Measurements from ENCODE around the gene MST1. TPM values are rescaled to one million over a fixed set of nuclear protein-coding genes. Genes with fewer than 3 reads are reported as not detected.

MST1 gene
- total RNA-seq, 1 donor from 2014 or later: 2.7 TPM

- no peaks in the 10 kb centered on the region for H3K36me3 ChIP-seq
- H3K4me1 Mint-ChIP-seq: no peaks in the 10 kb centered on the region
- no peaks in the 10 kb centered on the region for H4K20me1 ChIP-seq (ENCODE audit: low read depth)
- H3K27ac Mint-ChIP-seq: no peak overlapping the region
- TF ChIP-seq EZH2 (IDR thresholded peaks at IDR 0.05) (no peak), CTCF (IDR thresholded peaks at IDR 0.05) (no peak), EZH2phosphoT487 (IDR thresholded peaks at IDR 0.05) (no peak)
- H3K27me3 Mint-ChIP-seq (ENCODE audit: insufficient read depth, low read depth): no peaks in the 10 kb centered on the region
- no peak overlapping the region for H3K4me3 ChIP-seq
- no peak overlapping the region for H3K27ac ChIP-seq
- H3F3A ChIP-seq (ENCODE audit: low read depth): no peaks in the 10 kb centered on the region
- no peak overlapping the region for H3K9ac ChIP-seq
- H3K9me3 ChIP-seq (ENCODE audit: low read depth): no peaks in the 10 kb centered on the region
- no peak overlapping the region for H3K4me2 ChIP-seq
- H3K4me3 Mint-ChIP-seq: no peak overlapping the region
- no peaks in the 10 kb centered on the region for H3K36me3 Mint-ChIP-seq
- no peak for DNase-seq (ENCODE audit: low spot score)
- H3K9me3 Mint-ChIP-seq: no peaks in the 10 kb centered on the region
- H2AFZ ChIP-seq (replicated peaks): no peak overlapping the region
- no peaks in the 10 kb centered on the region for H3K79me2 ChIP-seq (ENCODE audit: low read depth)
- no peaks in the 10 kb centered on the region for H3K4me1 ChIP-seq
- no peaks in the 10 kb centered on the region for H3K27me3 ChIP-seq
Observed at GRCh38 chr3:49642708-49643145, 46.5 kb downstream of the MST1 start.

- Histone ChIP-seq H3K27me3 (no peaks in the 10 kb centered on the region), H3K4me2 (no peak overlapping the region), H3K27ac (no peak overlapping the region), H3K79me2 (ENCODE audit: low read depth) (no peaks in the 10 kb centered on the region), H4K20me1 (ENCODE audit: low read depth) (no peaks in the 10 kb centered on the region), H3K9me3 (ENCODE audit: low read depth) (no peaks in the 10 kb centered on the region), H3K4me1 (no peaks in the 10 kb centered on the region), H3K9ac (no peak overlapping the region), H3F3A (ENCODE audit: low read depth) (no peaks in the 10 kb centered on the region), H3K4me3 (no peak overlapping the region), H2AFZ (replicated peaks) (no peak overlapping the region), H3K36me3 (no peaks in the 10 kb centered on the region)
- H3K4me1 Mint-ChIP-seq: peaks cover under 1% of the 10 kb centered on the region
- H3K4me3 Mint-ChIP-seq: no peak overlapping the region
- TF ChIP-seq EZH2 (IDR thresholded peaks at IDR 0.05) (no peak), CTCF (IDR thresholded peaks at IDR 0.05) (no peak), EZH2phosphoT487 (IDR thresholded peaks at IDR 0.05) (no peak)
- no peak overlapping the region for H3K27ac Mint-ChIP-seq
- H3K27me3 Mint-ChIP-seq (ENCODE audit: insufficient read depth, low read depth): no peaks in the 10 kb centered on the region
- DNase-seq (ENCODE audit: low spot score): no peak
- H3K36me3 Mint-ChIP-seq: no peaks in the 10 kb centered on the region
- no peaks in the 10 kb centered on the region for H3K9me3 Mint-ChIP-seq
Observed at GRCh38 chr3:49641921-49642707, 47.2 kb downstream of the MST1 start.

GRCh38 chr3:49641292-49641691 is 48.0 kb downstream of the MST1 start:
- no peaks in the 10 kb centered on the region for H3K27me3 Mint-ChIP-seq (ENCODE audit: insufficient read depth, low read depth)
- Histone ChIP-seq H3K9me3 (ENCODE audit: low read depth) (no peaks in the 10 kb centered on the region), H3F3A (ENCODE audit: low read depth) (no peaks in the 10 kb centered on the region), H4K20me1 (ENCODE audit: low read depth) (no peaks in the 10 kb centered on the region), H3K4me1 (no peaks in the 10 kb centered on the region), H3K27ac (no peak overlapping the region), H3K9ac (no peak overlapping the region), H3K36me3 (no peaks in the 10 kb centered on the region), H3K4me3 (no peak overlapping the region), H2AFZ (replicated peaks) (no peak overlapping the region), H3K27me3 (no peaks in the 10 kb centered on the region), H3K4me2 (no peak overlapping the region), H3K79me2 (ENCODE audit: low read depth) (no peaks in the 10 kb centered on the region)
- TF ChIP-seq EZH2phosphoT487 (IDR thresholded peaks at IDR 0.05) (no peak), CTCF (IDR thresholded peaks at IDR 0.05) (no peak), EZH2 (IDR thresholded peaks at IDR 0.05) (no peak)
- no peak for DNase-seq (ENCODE audit: low spot score)
- peaks cover 3% of the 10 kb centered on the region for H3K4me1 Mint-ChIP-seq
- H3K9me3 Mint-ChIP-seq: no peaks in the 10 kb centered on the region
- H3K4me3 Mint-ChIP-seq: peak overlapping the region; percentile 11
- no peak overlapping the region for H3K27ac Mint-ChIP-seq
- H3K36me3 Mint-ChIP-seq: no peaks in the 10 kb centered on the region
